ENCODE measurements around the gene TBCD. TPM values are rescaled to one million over a fixed set of nuclear protein-coding genes. Genes with fewer than 3 reads are reported as not detected.

Gene TBCD
- total and polyA plus RNA-seq, 3 donors (not counting 1 experiment from before 2014, with no cell fraction given), result 28.7 to 90.9 (median 69.5) TPM

Other genes with a start within 250 kb of the TBCD start
- gene FOXK2, start 232.3 kb upstream of the TBCD start, total RNA-seq, result 10 to 100 TPM; 57.3 to 80.8 TPM
- 36.6 TPM for gene FOXK2, start 232.3 kb upstream of the TBCD start, polyA plus RNA-seq
- 10 to 100 TPM; 62.2 to 68.4 TPM for gene WDR45B, start 103.6 kb upstream of the TBCD start, total RNA-seq
- 71.9 TPM for gene WDR45B, start 103.6 kb upstream of the TBCD start, polyA plus RNA-seq
- gene RAB40B, start 53.4 kb upstream of the TBCD start, total RNA-seq, result 10 to 100 TPM; 13.3 to 17.8 TPM
- 16.5 TPM for gene RAB40B, start 53.4 kb upstream of the TBCD start, polyA plus RNA-seq
- gene FN3KRP, start 35.4 kb upstream of the TBCD start, total RNA-seq, result 10 to 100 TPM; 16.7 to 44.5 TPM
- 27.2 TPM for gene FN3KRP, start 35.4 kb upstream of the TBCD start, polyA plus RNA-seq
- gene FN3K, start 16.4 kb upstream of the TBCD start, total RNA-seq, result 1 to 10 TPM; 2.2 to 4.2 TPM
- gene FN3K, start 16.4 kb upstream of the TBCD start, polyA plus RNA-seq, result 0.14 TPM
- 1 to 10 TPM in 1 of 2 donors, under 1 TPM in 1; 0.33 to 1.1 TPM for gene ZNF750, start 88.0 kb downstream of the TBCD start, total RNA-seq
- 0.23 TPM for gene ZNF750, start 88.0 kb downstream of the TBCD start, polyA plus RNA-seq

All from mammary epithelial cell (primary cell).